ENCODE measurements around the gene LRCH1. TPM values are rescaled to one million over a fixed set of nuclear protein-coding genes. Genes with fewer than 3 reads are reported as not detected.

LRCH1 gene
- total and polyA plus RNA-seq, 8 donors, result 16.1 to 30.5 (median 26.8) TPM

DNA sequence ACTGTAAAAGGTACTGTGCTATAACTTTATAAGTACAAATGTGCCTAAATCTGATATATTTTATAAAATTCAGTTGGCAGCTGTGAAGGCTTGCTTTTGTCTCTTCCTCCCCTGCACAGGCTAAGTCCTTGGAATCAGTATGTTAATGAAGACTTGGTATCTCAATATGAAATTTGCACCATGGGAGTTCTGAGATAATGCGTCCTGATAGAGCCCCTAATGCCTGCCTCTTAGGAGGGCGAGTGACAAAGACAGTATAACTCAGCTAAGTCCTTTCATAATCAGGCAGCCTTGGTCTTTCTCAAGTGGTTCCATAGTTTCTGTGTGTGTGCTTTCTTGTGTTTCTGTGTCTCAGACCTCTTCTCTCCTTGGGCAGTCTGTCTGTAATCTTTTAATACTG, 14.7 kb downstream of the LRCH1 start:
- Histone ChIP-seq H3K27ac (no peak overlapping the region), H3K4me1 (peaks cover 0 to 18% of the 10 kb centered on the region in 2 donors), H3K27me3 (no peaks in the 10 kb centered on the region), H3K4me3 (no peak overlapping the region), H3K9me3 (no peaks in the 10 kb centered on the region), H3K36me3 (no peaks in the 10 kb centered on the region)
- DNase-seq, result no peak
- intact Hi-C loops (cut with DNase I), result no loop called here
- TF ChIP-seq CTCF (IDR thresholded peaks at IDR 0.05), result no peak
- ATAC-seq, result no peak

DNA sequence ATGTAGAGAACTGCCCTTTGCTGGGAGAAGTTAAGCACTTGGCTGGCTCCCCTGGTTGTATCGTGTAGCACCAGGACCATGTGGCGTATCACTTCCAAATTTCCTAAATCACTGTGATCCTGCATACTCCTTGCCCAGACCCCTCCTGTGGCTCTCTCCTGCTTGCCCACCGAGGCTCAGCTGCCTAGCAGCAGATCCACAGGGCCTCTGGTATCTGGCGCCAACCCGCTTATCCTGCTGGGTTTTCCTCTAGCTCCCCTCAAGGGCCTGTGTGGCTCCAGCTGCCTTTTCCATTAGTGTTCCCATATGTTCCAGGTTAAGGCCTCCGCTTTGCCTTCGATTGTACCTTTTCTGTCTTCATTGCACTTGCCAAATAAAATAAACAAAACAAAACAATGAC, 16.5 kb downstream of the LRCH1 start:
- H3K36me3 ChIP-seq, result no peaks in the 10 kb centered on the region
- no peak overlapping the region for H3K27ac ChIP-seq
- H3K27me3 ChIP-seq, result no peaks in the 10 kb centered on the region
- intact Hi-C loops (cut with DNase I), result no loop called here
- no peak overlapping the region for H3K4me3 ChIP-seq
- H3K9me3 ChIP-seq, result no peaks in the 10 kb centered on the region
- ATAC-seq (no peak), DNase-seq (no peak)
- TF ChIP-seq CTCF (IDR thresholded peaks at IDR 0.05), result no peak
- peaks cover 0 to 18% of the 10 kb centered on the region in 2 donors for H3K4me1 ChIP-seq

DNA sequence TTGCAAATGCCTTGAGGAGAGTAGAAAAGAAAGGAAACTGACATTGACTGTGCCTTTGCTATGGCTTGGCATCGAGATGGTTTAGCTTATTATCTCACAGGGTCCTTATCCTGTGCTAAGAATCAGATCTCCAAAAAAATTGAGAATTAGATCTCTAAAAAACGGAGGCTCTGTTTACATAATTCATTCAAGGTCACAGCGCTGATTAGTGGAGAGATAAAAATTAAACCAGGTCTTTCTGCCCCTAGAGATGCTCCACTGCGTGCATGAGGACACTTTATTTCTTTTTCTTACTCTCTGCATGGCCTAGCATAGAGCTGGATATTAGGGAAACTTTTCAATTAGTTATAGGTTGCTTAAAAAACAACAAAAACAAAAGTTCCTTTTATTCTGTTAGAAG, 17.3 kb downstream of the LRCH1 start:
- Histone ChIP-seq H3K4me3 (no peak overlapping the region), H3K27me3 (no peaks in the 10 kb centered on the region), H3K4me1 (peaks cover 0 to 18% of the 10 kb centered on the region in 2 donors), H3K27ac (no peak overlapping the region), H3K36me3 (no peaks in the 10 kb centered on the region), H3K9me3 (no peaks in the 10 kb centered on the region)
- intact Hi-C loops (cut with DNase I), result no loop called here
- ATAC-seq, result no peak
- DNase-seq, result no peak
- TF ChIP-seq CTCF (IDR thresholded peaks at IDR 0.05), result no peak

- H3K36me3 ChIP-seq, result no peaks in the 10 kb centered on the region
- TF ChIP-seq CTCF (IDR thresholded peaks at IDR 0.05), result no peak
- H3K9me3 ChIP-seq, result no peaks in the 10 kb centered on the region
- H3K27me3 ChIP-seq, result no peaks in the 10 kb centered on the region
- intact Hi-C loops (cut with DNase I), result no loop called here
- H3K27ac ChIP-seq, result no peak overlapping the region
- H3K4me1 ChIP-seq, result peaks cover 8 to 18% of the 10 kb centered on the region in 2 donors
- H3K4me3 ChIP-seq, result no peak overlapping the region
- ATAC-seq (no peak), DNase-seq (no peak)
These were observed 18.4 kb downstream of the LRCH1 start for GRCh38 chr13:46571189-46571908.

DNA sequence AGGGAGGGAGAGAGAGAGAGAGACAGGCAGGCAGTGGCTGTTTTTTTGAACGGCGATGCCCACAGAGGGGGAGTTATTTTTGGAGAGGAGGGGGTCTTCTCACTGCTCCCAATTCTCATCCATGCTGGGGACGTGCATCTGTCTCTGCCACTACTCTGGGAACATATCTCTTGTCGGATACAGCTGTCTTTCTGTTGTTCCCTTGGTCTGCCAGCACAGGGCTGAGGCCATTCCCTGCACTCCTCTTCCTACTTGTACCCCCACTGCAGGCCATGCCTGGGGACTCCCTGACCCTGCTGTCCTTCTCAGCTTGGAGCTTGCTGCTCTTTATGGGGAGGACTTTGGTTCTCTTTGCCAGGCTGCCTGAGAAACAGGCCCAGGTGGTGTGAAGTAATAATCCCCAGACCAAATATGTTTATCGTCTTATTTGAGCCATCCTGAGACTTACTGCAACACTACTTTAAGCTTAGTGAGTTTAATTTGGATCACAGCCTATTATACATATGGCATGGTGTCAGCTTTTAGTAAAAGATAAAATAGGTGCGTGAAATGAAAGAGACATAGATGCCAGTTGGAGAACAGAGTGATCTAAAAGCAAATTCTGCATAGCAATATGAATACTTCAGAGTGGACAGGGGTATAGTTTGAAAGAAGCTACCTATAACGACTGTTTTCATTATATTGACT, 19.1 kb downstream of the LRCH1 start:
- no peaks in the 10 kb centered on the region for H3K27me3 ChIP-seq
- no peaks in the 10 kb centered on the region for H3K36me3 ChIP-seq
- TF ChIP-seq CTCF (IDR thresholded peaks at IDR 0.05), result no peak
- no peak overlapping the region for H3K4me3 ChIP-seq
- DNase-seq (no peak), ATAC-seq (no peak)
- intact Hi-C loops (cut with DNase I), result no loop called here
- no peak overlapping the region for H3K27ac ChIP-seq
- no peaks in the 10 kb centered on the region for H3K9me3 ChIP-seq
- H3K4me1 ChIP-seq, result peaks cover 11 to 20% of the 10 kb centered on the region in 2 donors

Data from left lung (tissue), 10 donors.